HG03520 (cell line): ENCODE measurements around the gene NFKB2.
A peak's percentile ranks its signal among the peaks of the same experiment; 100 is the strongest.

Source experiments
- ATAC-seq: cut with Tn5 transposase; IDR thresholded peaks from one replicate; pipeline ENCODE4 v1.9.1; 2021; ENCODE audit warnings: mild to moderate bottlenecking, moderate library complexity; ENCODE audit not compliant: unreplicated experiment

Gene NFKB2

GRCh38 chr10:102449321-102450123, 54.0 kb downstream of the NFKB2 start:
- peak; percentile 29 for ATAC-seq

- ATAC-seq = no peak
Measured at GRCh38 chr10:102450124-102450373, 54.5 kb downstream of the NFKB2 start.

- ATAC-seq = peak; percentile 64
Measured at GRCh38 chr10:102450374-102451104, 55.0 kb downstream of the NFKB2 start.

- ATAC-seq = peak; percentile 1
Measured at GRCh38 chr10:102451105-102451969, 55.8 kb downstream of the NFKB2 start, which contains the start of gene C10orf95. TSS of gene C10orf95 (minus strand) at chr10:102451543. CDS start at chr10:102451093, 450 bp downstream.
